ENCODE results near the gene NOTO. TPM values are rescaled to one million over a fixed set of nuclear protein-coding genes. Genes with fewer than 3 reads are reported as not detected.

Gene NOTO
- total and polyA plus RNA-seq, 2 of the 8 experiments (the other 6 are each of a cell fraction or from before 2014, with no cell fraction given): 0.33 to 0.54 TPM

DNA sequence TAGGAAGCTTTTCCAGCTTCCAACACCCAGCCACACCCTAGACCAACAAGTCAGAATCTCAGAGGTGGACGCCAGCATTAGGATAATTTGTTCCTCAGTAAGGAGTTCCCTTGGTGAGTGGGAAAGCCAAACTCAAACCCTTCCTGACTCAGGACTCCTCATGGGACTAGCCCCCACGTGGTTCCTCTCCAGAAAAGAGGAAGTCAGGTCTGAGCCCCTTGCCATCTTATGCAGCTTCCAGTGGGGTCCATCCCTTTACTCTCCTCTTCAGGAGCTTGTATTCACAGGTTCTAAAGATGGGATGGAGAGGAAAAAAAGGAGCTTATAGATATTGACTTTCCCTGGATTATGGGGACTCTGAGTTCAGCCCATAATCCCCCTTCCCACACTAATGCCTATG lies 14.8 kb upstream of the NOTO start:
- peaks cover 0 to 3% of the 10 kb centered on the region in 2 experiments for H4K20me1 ChIP-seq (replicated peaks in 1 of 2; ENCODE audit: control insufficient read depth in 1 of 2, insufficient read depth in 2 of 2, low read length in 2 of 2)
- no peak overlapping the region for H3K56ac ChIP-seq (replicated peaks; ENCODE audit: insufficient read length, low read depth, low read length)
- H4K8ac ChIP-seq (ENCODE audit: extremely low read depth, insufficient read depth, low read length): no peak overlapping the region
- H3K79me2 ChIP-seq (ENCODE audit: control insufficient read depth in 1 of 2, insufficient read depth in 2 of 2, low read length in 2 of 2): no peaks in the 10 kb centered on the region
- no peaks in the 10 kb centered on the region for H3K36me3 ChIP-seq (ENCODE audit: control insufficient read depth in 2 of 4, insufficient read depth in 4 of 4, low read length in 3 of 4)
- H3K9me3 ChIP-seq (ENCODE audit: insufficient read depth in 2 of 2, low read depth in 1 of 2, low read length in 1 of 2): peaks cover 0 to 2% of the 10 kb centered on the region in 2 experiments; a peak in 1 of 4 replicates
- no peak overlapping the region for H3K14ac ChIP-seq (ENCODE audit: insufficient read length)
- WGBS, 2 experiments (ENCODE audit: extremely low coverage in 1 of 2, insufficient coverage in 1 of 2, insufficient read length in 1 of 2, insufficient replicate concordance in 2 of 2, low coverage in 1 of 2, low lambda C conversion rate in 2 of 2, missing lambda C conversion rate in 1 of 2): 66% methylated on average over 2 of the region's 2 CpGs; no CpG with 5 or more reads in 1 of the 2 experiments
- H4K5ac ChIP-seq (ENCODE audit: insufficient read length, low read depth, low read length): no peak overlapping the region
- H3K27ac ChIP-seq (ENCODE audit: low read depth, low read length): no peak overlapping the region
- no peak overlapping the region for H2BK120ac ChIP-seq (replicated peaks; ENCODE audit: low read depth, low read length)
- no peak overlapping the region for H3K9ac ChIP-seq (replicated peaks in 1 of 4; ENCODE audit: extremely low read depth in 1 of 4, low read depth in 3 of 4, low read length in 3 of 4)
- no peak overlapping the region for H2BK12ac ChIP-seq (ENCODE audit: low read depth, low read length)
- H3K4me1 ChIP-seq (replicated peaks in 1 of 4; ENCODE audit: control insufficient read depth in 3 of 4, insufficient read depth in 4 of 4, low read length in 3 of 4): peaks cover 0 to 9% (median 2%) of the 10 kb centered on the region in 4 experiments; a peak in 4 of 7 replicates
- H3K18ac ChIP-seq (ENCODE audit: extremely low read depth, low read length): no peak overlapping the region
- ChIA-PET POLR2A (ENCODE audit: partially characterized antibody) (interaction anchor here (0.8 kb wide), 1 partner anchor 43 kb away, joined by 3 read pairs; no protein-coding TSS in a partner anchor), CTCF (ENCODE audit: partially characterized antibody) (interaction anchor here (0.5 to 3.1 kb wide), 7 partner anchors 10 to 247 kb away, joined by 3 to 23 read pairs (median 4); partner anchors contain the start of gene NOTO)
- H2BK15ac ChIP-seq (ENCODE audit: low read length): no peak overlapping the region
- H3K4me2 ChIP-seq (ENCODE audit: insufficient read depth in 1 of 2, low read depth in 2 of 2, low read length in 2 of 2): no peak overlapping the region
- FAIRE-seq (no peak), DNase-seq (ENCODE audit: low read depth in 1 of 2, low spot score in 2 of 2) (no peak)
- H3K23ac ChIP-seq (ENCODE audit: insufficient read length): no peak overlapping the region
- H2AFZ ChIP-seq (ENCODE audit: low read length): no peak overlapping the region
- peaks cover 0 to 5% (median 0%) of the 10 kb centered on the region in 4 experiments; a peak in 1 of 7 replicates for H3K27me3 ChIP-seq (replicated peaks in 1 of 4; ENCODE audit: control insufficient read depth in 3 of 4, extremely low read depth in 1 of 4, insufficient read depth in 3 of 4, low read length in 3 of 4)
- H3K23me2 ChIP-seq (ENCODE audit: low read depth, low read length): no peaks in the 10 kb centered on the region; the same call in 1 of the 2 replicates
- H2BK5ac ChIP-seq (ENCODE audit: low read depth, low read length): no peak overlapping the region
- H2AK5ac ChIP-seq (ENCODE audit: low read depth, low read length): no peak overlapping the region
- H4K91ac ChIP-seq (replicated peaks; ENCODE audit: insufficient read length, low read length): no peak overlapping the region
- H3K4ac ChIP-seq (replicated peaks; ENCODE audit: insufficient read length, low read depth, low read length): no peak overlapping the region
- H3K4me3 ChIP-seq (ENCODE audit: extremely low read depth in 1 of 4, insufficient read depth in 2 of 4, low read depth in 3 of 4, low read length in 4 of 4): no peak overlapping the region
- H3K79me1 ChIP-seq (ENCODE audit: low read depth, low read length): no peaks in the 10 kb centered on the region
- H2BK20ac ChIP-seq (ENCODE audit: low read length): no peak overlapping the region
- TF ChIP-seq JUN (IDR thresholded peaks at IDR 0.05; ENCODE audit: low read depth, low read length) (no peak), TAF1 (IDR thresholded peaks at IDR 0.05; ENCODE audit: low read depth, low read length) (no peak), HDAC6 (IDR thresholded peaks at IDR 0.05; ENCODE audit: low read depth, low read length) (no peak), HDAC2 (IDR thresholded peaks at IDR 0.05; ENCODE audit: borderline replicate concordance in 1 of 2, low read depth in 2 of 2, low read length in 2 of 2) (no peak), BACH1 (IDR thresholded peaks at IDR 0.05; ENCODE audit: low read length) (no peak), YY1 (IDR thresholded peaks at IDR 0.05; ENCODE audit: low read depth, low read length) (no peak), CHD1 (IDR thresholded peaks at IDR 0.05; ENCODE audit: low read depth, low read length) (no peak)
- TF ChIP-seq, protein P1, sequence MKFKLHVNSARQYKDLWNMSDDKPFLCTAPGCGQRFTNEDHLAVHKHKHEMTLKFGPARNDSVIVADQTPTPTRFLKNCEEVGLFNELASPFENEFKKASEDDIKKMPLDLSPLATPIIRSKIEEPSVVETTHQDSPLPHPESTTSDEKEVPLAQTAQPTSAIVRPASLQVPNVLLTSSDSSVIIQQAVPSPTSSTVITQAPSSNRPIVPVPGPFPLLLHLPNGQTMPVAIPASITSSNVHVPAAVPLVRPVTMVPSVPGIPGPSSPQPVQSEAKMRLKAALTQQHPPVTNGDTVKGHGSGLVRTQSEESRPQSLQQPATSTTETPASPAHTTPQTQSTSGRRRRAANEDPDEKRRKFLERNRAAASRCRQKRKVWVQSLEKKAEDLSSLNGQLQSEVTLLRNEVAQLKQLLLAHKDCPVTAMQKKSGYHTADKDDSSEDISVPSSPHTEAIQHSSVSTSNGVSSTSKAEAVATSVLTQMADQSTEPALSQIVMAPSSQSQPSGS (IDR thresholded peaks at IDR 0.05; ENCODE audit: low read length): no peak
- TF ChIP-seq, protein P2, sequence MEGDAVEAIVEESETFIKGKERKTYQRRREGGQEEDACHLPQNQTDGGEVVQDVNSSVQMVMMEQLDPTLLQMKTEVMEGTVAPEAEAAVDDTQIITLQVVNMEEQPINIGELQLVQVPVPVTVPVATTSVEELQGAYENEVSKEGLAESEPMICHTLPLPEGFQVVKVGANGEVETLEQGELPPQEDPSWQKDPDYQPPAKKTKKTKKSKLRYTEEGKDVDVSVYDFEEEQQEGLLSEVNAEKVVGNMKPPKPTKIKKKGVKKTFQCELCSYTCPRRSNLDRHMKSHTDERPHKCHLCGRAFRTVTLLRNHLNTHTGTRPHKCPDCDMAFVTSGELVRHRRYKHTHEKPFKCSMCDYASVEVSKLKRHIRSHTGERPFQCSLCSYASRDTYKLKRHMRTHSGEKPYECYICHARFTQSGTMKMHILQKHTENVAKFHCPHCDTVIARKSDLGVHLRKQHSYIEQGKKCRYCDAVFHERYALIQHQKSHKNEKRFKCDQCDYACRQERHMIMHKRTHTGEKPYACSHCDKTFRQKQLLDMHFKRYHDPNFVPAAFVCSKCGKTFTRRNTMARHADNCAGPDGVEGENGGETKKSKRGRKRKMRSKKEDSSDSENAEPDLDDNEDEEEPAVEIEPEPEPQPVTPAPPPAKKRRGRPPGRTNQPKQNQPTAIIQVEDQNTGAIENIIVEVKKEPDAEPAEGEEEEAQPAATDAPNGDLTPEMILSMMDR (IDR thresholded peaks at IDR 0.05; ENCODE audit: control extremely low read depth in 1 of 3, insufficient read depth in 1 of 3, low read depth in 1 of 3, low read length in 3 of 3): no peak

Measured in H1 (cell line).